Neural cell (in vitro differentiated cells): Measurements from ENCODE around the gene SALL4. TPM values are rescaled to one million over a fixed set of nuclear protein-coding genes. Genes with fewer than 3 reads are reported as not detected.
"Not testable (repeated sequence)": the region's sequence is repeated elsewhere in the genome, so short reads cannot be mapped to it uniquely, and the experiment has no call there.

ENCODE experiments used
- H2AFZ ChIP-seq: fragments of 200-600, 300-800 bp; sonication (generic), shearing (Covaris generic); 2 replicates; pipeline ENCODE4 v1.6.0; 2014; ENCODE audit warnings: low read depth, mild to moderate bottlenecking, antibody characterized with exemption, low read length, moderate library complexity
- H3F3A ChIP-seq: fragments of 200-600 bp; shearing (Covaris generic); 2 replicates; pipeline ENCODE4 v1.6.1; 2016; ENCODE audit warnings: mild to moderate bottlenecking, moderate library complexity, mixed read lengths, antibody characterized with exemption, low read length; ENCODE audit not compliant: insufficient read depth, poor library complexity, severe bottlenecking
- H3K27ac ChIP-seq: fragments of 200-600, 300-800 bp; sonication (generic), shearing (Covaris generic); 2 replicates; pipeline ENCODE4 v1.5.1; 2014; ENCODE audit warnings: mild to moderate bottlenecking, low read length, moderate library complexity
- H3K27me3 ChIP-seq: fragments of 300-800, 200-600 bp; sonication (generic), shearing (Covaris generic); 2 replicates; pipeline ENCODE4 v1.6.0; 2014; ENCODE audit warnings: mild to moderate bottlenecking, low read depth, low read length, moderate library complexity; ENCODE audit not compliant: insufficient read depth
- H3K36me3 ChIP-seq: fragments of 300-800, 200-600 bp; sonication (generic), shearing (Covaris generic); 2 replicates; pipeline ENCODE4 v1.5.1; 2014; ENCODE audit warnings: mild to moderate bottlenecking, antibody characterized with exemption, low read length, moderate library complexity; ENCODE audit not compliant: insufficient read depth
- H3K4me2 ChIP-seq: fragments of 300-800, 200-600 bp; sonication (generic), shearing (Covaris generic); 2 replicates; pipeline ENCODE4 v1.6.0; 2014; ENCODE audit warnings: mild to moderate bottlenecking, low read length
- H3K4me3 ChIP-seq: fragments of 300-800, 200-600 bp; sonication (generic), shearing (Covaris generic); 2 replicates; pipeline ENCODE4 v1.5.1; 2014; ENCODE audit warnings: mild to moderate bottlenecking, low read length, moderate library complexity
- H3K79me2 ChIP-seq: fragments of 200-600 bp; shearing (Covaris generic); replicated peaks from 2 replicates; pipeline ENCODE4 v1.6.0; 2014; ENCODE audit warnings: mild to moderate bottlenecking, low read length, moderate library complexity; ENCODE audit not compliant: insufficient read depth
- H3K9ac ChIP-seq: fragments of 300-800, 200-600 bp; sonication (generic), shearing (Covaris generic); 2 replicates; pipeline ENCODE4 v1.6.1; 2016; ENCODE audit warnings: mild to moderate bottlenecking, low read length, mixed read lengths
- H3K9me2 ChIP-seq: fragments of 200-600 bp; shearing (Covaris generic); 2 replicates; pipeline ENCODE4 v1.6.1; 2016; ENCODE audit warnings: mild to moderate bottlenecking, low read length, mixed read lengths; ENCODE audit not compliant: insufficient read depth
- H3K9me3 ChIP-seq: fragments of 200-600, 300-800 bp; sonication (generic), shearing (Covaris generic); 2 replicates; pipeline ENCODE4 v1.6.1; 2016; ENCODE audit warnings: mild to moderate bottlenecking, mixed run types, low read length, moderate library complexity, mixed read lengths
- H4K20me1 ChIP-seq: fragments of 200-600 bp; shearing (Covaris generic); 2 replicates; pipeline ENCODE4 v1.6.1; 2016; ENCODE audit warnings: mild to moderate bottlenecking, mixed run types; ENCODE audit not compliant: insufficient read depth
- CTCF ChIP-seq: fragments of 450-650 bp; IDR thresholded peaks from 2 replicates; pipeline ENCODE4 v1.5.1; 2014; ENCODE audit warnings: antibody characterized with exemption, mild to moderate bottlenecking, moderate library complexity; ENCODE audit not compliant: poor library complexity, severe bottlenecking
- EP300 ChIP-seq: fragments of 450-650 bp; conservative IDR thresholded peaks from 2 replicates; pipeline ENCODE4 v1.6.1; 2014; ENCODE audit warnings: antibody characterized with exemption, mild to moderate bottlenecking, moderate library complexity; ENCODE audit not compliant: poor library complexity, severe bottlenecking
- EZH2 ChIP-seq: fragments of 200-600, 300-800 bp; shearing (Covaris generic), sonication (generic); IDR thresholded peaks from 2 replicates; pipeline ENCODE4 v1.6.1; 2014; ENCODE audit warnings: antibody characterized with exemption, low read length, borderline replicate concordance, mild to moderate bottlenecking; ENCODE audit not compliant: insufficient read depth, poor library complexity, severe bottlenecking
- MXI1 ChIP-seq: fragments of 450-650 bp; conservative IDR thresholded peaks from 2 replicates; pipeline ENCODE4 v1.6.1; 2014; ENCODE audit warnings: antibody characterized with exemption, mild to moderate bottlenecking; ENCODE audit not compliant: poor library complexity, severe bottlenecking
- POLR2AphosphoS5 ChIP-seq: IDR thresholded peaks from 2 replicates; pipeline ENCODE4 v1.6.1; 2012
- RAD21 ChIP-seq: fragments of 450-650 bp; conservative IDR thresholded peaks from 2 replicates; pipeline ENCODE4 v1.6.1; 2014; ENCODE audit warnings: antibody characterized with exemption, mild to moderate bottlenecking, moderate library complexity
- REST ChIP-seq: IDR thresholded peaks from 2 replicates; pipeline ENCODE4 v1.6.1; 2012; ENCODE audit warnings: borderline replicate concordance
- SMC3 ChIP-seq: fragments of 450-650 bp; conservative IDR thresholded peaks from 2 replicates; pipeline ENCODE4 v1.6.1; 2014; ENCODE audit warnings: antibody characterized with exemption, mild to moderate bottlenecking, moderate library complexity; ENCODE audit not compliant: poor library complexity
- TAF1 ChIP-seq: IDR thresholded peaks from 2 replicates; pipeline ENCODE4 v1.6.1; 2012; ENCODE audit warnings: low read depth
- polyA plus RNA-seq: library from polyadenylated mRNA; depleted of rRNA; stranded (reverse); fragments of >200 nt; gene quantifications from 2 replicates; pipeline ENCODE4 v1.2.3, GENCODE V29; 2014

SALL4 gene
- polyA plus RNA-seq, 1 donor from 2014 or later = 1.4 TPM

- H3K9me2 ChIP-seq, H3K9ac ChIP-seq, H3K79me2 ChIP-seq, H3K27ac ChIP-seq, H3K4me3 ChIP-seq, H4K20me1 ChIP-seq, H3K27me3 ChIP-seq, H3K36me3 ChIP-seq, H2AFZ ChIP-seq, H3K9me3 ChIP-seq, H3F3A ChIP-seq, H3K4me2 ChIP-seq: not testable (repeated sequence)
Observed at GRCh38 chr20:51738261-51738660, 64.1 kb downstream of the SALL4 start.

- Histone ChIP-seq H3K79me2 (no peaks in the 10 kb centered on the region), H3K4me2 (no peak overlapping the region), H3K27ac (no peak overlapping the region), H3K4me3 (no peak overlapping the region), H3K9me3 (no peaks in the 10 kb centered on the region), H2AFZ (no peak overlapping the region), H3K9me2 (no peaks in the 10 kb centered on the region), H3K9ac (no peak overlapping the region), H3F3A (no peaks in the 10 kb centered on the region), H3K36me3 (no peaks in the 10 kb centered on the region), H4K20me1 (peaks cover 3% of the 10 kb centered on the region), H3K27me3 (no peaks in the 10 kb centered on the region)
- TF ChIP-seq SMC3 = no peak
- no peak for TF ChIP-seq POLR2AphosphoS5
- TF ChIP-seq EP300 = no peak
- no peak for TF ChIP-seq MXI1
- TF ChIP-seq EZH2 = no peak
- no peak for TF ChIP-seq REST
- no peak for TF ChIP-seq RAD21
- no peak for TF ChIP-seq CTCF
- no peak for TF ChIP-seq TAF1
Observed at GRCh38 chr20:51736947-51737346, 65.4 kb downstream of the SALL4 start.
